Stomach smooth muscle (tissue), 2 donors: ENCODE data around the gene NINJ2.

Experiments used
- H3K27ac ChIP-seq: one replicate; pipeline ENCODE4 v1.7.0; 2013; ENCODE audit warnings: mild to moderate bottlenecking, low read length, inconsistent platforms
- H3K27me3 ChIP-seq, 2 donors: one replicate each; pipeline ENCODE4 v1.7.0; 2013; ENCODE audit warnings: low read length in 2 of 2; ENCODE audit not compliant: insufficient read depth in 2 of 2, control insufficient read depth in 1 of 2
- H3K36me3 ChIP-seq, 2 donors: one replicate each; pipeline ENCODE4 v1.7.0; 2013; ENCODE audit warnings: low read length in 2 of 2; ENCODE audit not compliant: control insufficient read depth in 2 of 2, insufficient read depth in 2 of 2
- H3K4me1 ChIP-seq: one replicate; pipeline ENCODE4 v1.7.0; 2013; ENCODE audit warnings: low read length; ENCODE audit not compliant: control insufficient read depth, insufficient read depth
- H3K4me3 ChIP-seq, 2 donors: one replicate each; pipeline ENCODE4 v1.7.0; 2013; ENCODE audit warnings: low read length in 2 of 2
- H3K9ac ChIP-seq, 2 donors: one replicate each; pipeline ENCODE4 v1.7.0; 2013; ENCODE audit warnings: low read length in 2 of 2, mild to moderate bottlenecking in 1 of 2
- H3K9me3 ChIP-seq, 2 donors: one replicate each; pipeline ENCODE4 v1.7.0; 2013; ENCODE audit warnings: low read length in 2 of 2; ENCODE audit not compliant: control insufficient read depth in 2 of 2
- donor health status: healthy.
- donor health status: Pancreatic carcinoma.

NINJ2 gene

DNA sequence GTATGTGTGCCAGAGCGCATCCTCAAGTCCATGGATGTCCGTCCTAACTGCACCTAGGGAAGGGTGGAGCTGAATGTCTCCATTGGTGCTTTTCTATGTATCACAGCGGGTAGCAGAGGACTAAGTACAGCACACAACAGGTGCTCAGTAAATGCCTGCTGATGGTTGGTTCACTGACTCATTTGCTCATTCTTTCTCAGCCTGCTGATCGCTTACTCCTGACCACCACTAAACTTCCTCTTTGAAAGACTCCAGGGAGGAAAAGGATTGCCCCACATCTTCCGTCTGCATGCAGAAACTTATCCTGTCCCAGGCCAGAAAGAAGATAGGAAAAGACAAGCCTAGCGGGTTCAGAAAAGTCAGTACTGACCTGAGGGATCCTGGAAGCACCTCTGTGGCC, 137.2 kb downstream of the NINJ2 start:
- H3K9me3 ChIP-seq, result no peaks in the 10 kb centered on the region
- H3K27ac ChIP-seq, result no peak overlapping the region
- no peaks in the 10 kb centered on the region for H3K36me3 ChIP-seq
- H3K9ac ChIP-seq, result no peak overlapping the region
- H3K4me1 ChIP-seq, result no peaks in the 10 kb centered on the region
- H3K27me3 ChIP-seq, result peaks cover 0 to 5% of the 10 kb centered on the region in 2 donors
- no peak overlapping the region for H3K4me3 ChIP-seq

DNA sequence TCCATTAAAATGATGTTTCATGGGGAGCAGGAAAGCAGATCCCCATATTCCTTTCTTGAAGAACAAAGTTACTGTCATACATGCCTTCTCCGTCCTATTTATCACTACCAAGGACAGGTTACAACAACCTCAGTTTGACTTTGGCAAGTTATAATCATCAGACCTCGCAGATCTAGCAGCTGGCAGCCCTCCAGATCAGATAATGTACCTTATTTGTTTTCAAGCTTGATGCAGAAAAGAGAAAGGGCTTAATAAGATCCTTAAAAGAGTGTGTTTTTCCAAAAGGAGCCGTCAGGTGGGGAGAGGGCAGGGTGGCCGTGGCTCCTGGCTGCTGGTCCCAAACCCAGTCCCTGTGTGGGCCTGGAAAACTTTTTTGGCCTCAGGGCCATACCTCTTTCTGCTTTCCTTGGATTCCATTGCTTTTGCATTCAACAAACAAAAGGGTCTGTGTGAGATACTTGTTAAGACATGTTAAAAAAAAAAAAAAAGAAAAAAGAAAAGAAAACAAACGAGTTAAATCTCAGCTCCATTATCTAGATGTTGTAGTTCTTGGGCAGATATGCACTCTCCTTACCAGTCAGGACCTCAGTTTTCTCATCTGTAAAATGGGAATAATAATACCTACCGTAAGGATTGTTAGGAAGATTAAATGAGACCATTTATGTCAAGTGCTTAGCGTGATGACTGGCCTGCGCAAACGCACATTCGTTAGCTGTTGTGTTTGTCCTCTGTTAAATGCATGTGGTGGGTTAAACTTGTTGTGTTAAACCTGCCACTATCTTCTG, 138.9 kb downstream of the NINJ2 start:
- Histone ChIP-seq H3K36me3 (no peaks in the 10 kb centered on the region), H3K27me3 (peaks cover 0 to 8% of the 10 kb centered on the region in 2 donors), H3K9ac (no peak overlapping the region), H3K4me3 (no peak overlapping the region), H3K9me3 (no peaks in the 10 kb centered on the region), H3K27ac (no peak overlapping the region), H3K4me1 (no peaks in the 10 kb centered on the region)

DNA sequence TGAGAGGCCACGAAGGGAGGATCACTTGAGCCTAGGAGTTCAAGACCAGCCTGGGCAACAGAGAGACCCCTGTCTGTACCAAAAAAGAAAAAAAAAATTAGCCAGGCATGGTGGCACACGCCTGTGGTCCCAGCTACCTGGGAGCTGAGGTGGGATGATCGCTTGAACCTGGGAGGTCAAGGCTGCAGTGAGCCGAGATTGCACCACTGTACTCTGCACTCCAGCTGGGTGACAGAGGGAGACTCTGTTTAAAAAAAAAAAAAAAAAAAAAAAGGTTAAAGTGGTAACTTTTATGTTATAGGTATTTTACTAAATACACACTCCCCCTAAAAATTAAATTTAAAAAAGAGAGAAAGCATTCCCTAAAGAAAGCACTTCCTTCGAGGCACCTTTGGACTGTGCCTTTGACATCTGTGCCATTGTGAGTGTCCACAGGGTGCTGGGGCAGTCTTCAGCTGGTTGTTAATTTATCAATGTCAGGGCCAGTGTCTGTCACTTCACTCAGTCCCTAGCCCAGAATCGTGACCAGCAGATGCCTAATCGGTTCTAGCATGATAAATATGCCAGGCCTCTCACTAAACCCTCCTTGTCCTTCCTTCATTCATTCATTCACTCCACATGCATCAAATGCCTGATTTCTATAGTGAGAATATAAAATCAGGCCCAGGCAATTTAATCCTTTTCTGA, 140.4 kb downstream of the NINJ2 start:
- Histone ChIP-seq H3K4me3 (no peak overlapping the region), H3K36me3 (no peaks in the 10 kb centered on the region), H3K4me1 (no peaks in the 10 kb centered on the region), H3K27me3 (peaks cover 0 to 8% of the 10 kb centered on the region in 2 donors), H3K27ac (no peak overlapping the region), H3K9ac (no peak overlapping the region), H3K9me3 (no peaks in the 10 kb centered on the region)

DNA sequence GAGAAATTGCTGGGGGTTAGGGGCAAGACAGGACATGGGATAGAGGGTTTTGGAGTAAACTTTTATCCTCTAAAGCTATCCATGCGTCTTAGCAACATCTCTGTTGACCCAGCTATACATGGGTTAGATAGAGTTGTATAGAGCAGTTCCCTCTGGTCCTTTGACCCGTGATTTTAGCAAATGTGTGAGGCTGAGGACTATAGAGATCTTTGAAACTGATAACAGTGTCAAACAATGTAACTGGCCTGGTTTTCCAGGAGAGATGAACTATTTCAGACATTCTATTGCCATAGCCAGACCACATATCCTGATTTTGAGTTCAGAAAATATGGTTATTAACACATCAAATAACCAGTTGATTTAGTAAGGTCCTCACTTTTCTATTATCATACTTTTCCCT, 143.1 kb downstream of the NINJ2 start:
- peaks cover 0 to 12% of the 10 kb centered on the region in 2 donors for H3K27me3 ChIP-seq
- H3K9ac ChIP-seq, result no peak overlapping the region
- no peaks in the 10 kb centered on the region for H3K36me3 ChIP-seq
- H3K4me3 ChIP-seq, result no peak overlapping the region
- no peak overlapping the region for H3K27ac ChIP-seq
- H3K9me3 ChIP-seq, result no peaks in the 10 kb centered on the region
- H3K4me1 ChIP-seq, result no peaks in the 10 kb centered on the region

DNA sequence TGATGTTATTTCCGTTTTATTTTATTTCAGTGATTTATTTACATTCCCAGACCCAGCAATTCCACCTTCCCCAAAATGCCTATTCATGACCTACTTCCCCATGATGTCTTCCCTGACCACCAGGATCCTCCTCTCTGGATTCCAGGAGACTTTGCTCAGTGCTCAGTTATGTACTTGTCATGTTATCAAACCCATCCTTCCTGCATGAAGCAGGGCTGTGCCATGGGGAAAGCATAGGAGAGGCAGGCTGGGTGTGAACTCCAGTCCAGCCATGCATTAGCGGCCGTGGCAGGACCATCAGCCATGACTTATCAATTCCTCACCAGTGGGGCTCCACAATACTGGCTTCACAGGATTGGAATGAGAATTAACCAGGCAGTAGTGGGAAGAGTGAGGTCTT, 145.7 kb downstream of the NINJ2 start:
- no peaks in the 10 kb centered on the region for H3K36me3 ChIP-seq
- H3K9ac ChIP-seq, result no peak overlapping the region
- no peak overlapping the region for H3K4me3 ChIP-seq
- no peaks in the 10 kb centered on the region for H3K4me1 ChIP-seq
- H3K9me3 ChIP-seq, result no peaks in the 10 kb centered on the region
- H3K27ac ChIP-seq, result no peak overlapping the region
- peaks cover 0 to 16% of the 10 kb centered on the region in 2 donors for H3K27me3 ChIP-seq
